Right lobe of liver (tissue), 4 donors: Measurements from ENCODE around the gene EEIG1.

ENCODE experiments used
- CTCF ChIP-seq, 4 donors: fragments of 200-600 bp in 3 of 4; fragments of 450-650 bp in 1 of 4; IDR thresholded peaks; one replicate each; pipeline versions ENCODE4 v1.5.1 to v1.8.0; 2016 to 2022; ENCODE audit warnings: antibody characterized with exemption in 4 of 4, mild to moderate bottlenecking in 2 of 4
- POLR2A ChIP-seq: fragments of 450-650 bp; IDR thresholded peaks from one replicate; pipeline ENCODE4 v1.6.1; 2017; ENCODE audit warnings: antibody characterized with exemption, mild to moderate bottlenecking
- donor health status: DM: no; HTN: no; CAD: no.
- donor health status: DM: no; HTN: no; CAD: no.
- donor health status: DM: no; HTN: yes; CAD: no.

GRCh38 chr9:127993721-127994120 lies 12.9 kb upstream of the EEIG1 start:
- TF ChIP-seq CTCF (IDR thresholded peaks at IDR 0.05), result no peak
- TF ChIP-seq POLR2A, result no peak
